Activated naive CD8-positive, alpha-beta T cell treated with anti-CD3 and anti-CD28 coated beads for 36 hours (primary cell): ENCODE data around the gene PRDX3. TPM values are rescaled to one million over a fixed set of nuclear protein-coding genes. Genes with fewer than 3 reads are reported as not detected.

Experiments used
- DNase-seq: peaks from one replicate; pipeline ENCODE4 v3.0.0; 2021
- H3K27ac Mint-ChIP-seq: one replicate; pipeline ENCODE4 v1.8.0; 2022; ENCODE audit warnings: mild to moderate bottlenecking, moderate library complexity, mixed read lengths
- H3K27me3 Mint-ChIP-seq: one replicate; pipeline ENCODE4 v1.8.0; 2022; ENCODE audit warnings: mild to moderate bottlenecking, mixed read lengths
- H3K36me3 Mint-ChIP-seq: one replicate; pipeline ENCODE4 v1.8.0; 2021; ENCODE audit warnings: mild to moderate bottlenecking, mixed read lengths
- H3K4me1 Mint-ChIP-seq: one replicate; pipeline ENCODE4 v1.8.0; 2021; ENCODE audit warnings: mixed read lengths
- H3K4me3 Mint-ChIP-seq: one replicate; pipeline ENCODE4 v1.8.0; 2022; ENCODE audit warnings: mild to moderate bottlenecking, moderate library complexity, mixed read lengths
- H3K9me3 Mint-ChIP-seq: one replicate; pipeline ENCODE4 v1.8.0; 2022; ENCODE audit warnings: mixed read lengths
- total RNA-seq, 2 experiments: library from RNA; stranded (reverse); gene quantifications; one replicate each; pipeline ENCODE4 v1.2.3, GENCODE V29; 2021

Gene PRDX3
- total RNA-seq, 2 experiments from 2014 or later, result 232 to 249 TPM

GRCh38 chr10:119132521-119133345 lies 45.9 kb downstream of the PRDX3 start:
- Mint-ChIP-seq H3K27me3 (no peaks in the 10 kb centered on the region), H3K4me1 (peaks cover 38% of the 10 kb centered on the region), H3K36me3 (peaks cover 39% of the 10 kb centered on the region), H3K4me3 (no peak overlapping the region), H3K9me3 (no peaks in the 10 kb centered on the region), H3K27ac (peak overlapping the region; percentile 89)
- no peak for DNase-seq

- Mint-ChIP-seq H3K36me3 (peaks cover 39% of the 10 kb centered on the region), H3K27ac (peak overlapping the region; percentile 89), H3K4me1 (peaks cover 38% of the 10 kb centered on the region), H3K27me3 (no peaks in the 10 kb centered on the region), H3K9me3 (no peaks in the 10 kb centered on the region), H3K4me3 (peak overlapping the region; percentile 77)
- DNase-seq, result peak; percentile 29
These were observed 46.9 kb downstream of the PRDX3 start for GRCh38 chr10:119131512-119132240.

- Mint-ChIP-seq H3K9me3 (no peaks in the 10 kb centered on the region), H3K27ac (no peak overlapping the region), H3K27me3 (no peaks in the 10 kb centered on the region), H3K36me3 (peaks cover 47% of the 10 kb centered on the region), H3K4me1 (peaks cover 33% of the 10 kb centered on the region), H3K4me3 (no peak overlapping the region)
- DNase-seq, result no peak
These were observed 48.9 kb downstream of the PRDX3 start for GRCh38 chr10:119129721-119130120.

- no peaks in the 10 kb centered on the region for H3K9me3 Mint-ChIP-seq
- H3K27me3 Mint-ChIP-seq, result no peaks in the 10 kb centered on the region
- DNase-seq, result no peak
- peaks cover 9% of the 10 kb centered on the region for H3K4me1 Mint-ChIP-seq
- H3K36me3 Mint-ChIP-seq, result peaks cover 30% of the 10 kb centered on the region
- H3K27ac Mint-ChIP-seq, result no peak overlapping the region
- no peak overlapping the region for H3K4me3 Mint-ChIP-seq
These were observed 52.7 kb downstream of the PRDX3 start for GRCh38 chr10:119125942-119126341.

- Mint-ChIP-seq H3K4me3 (no peak overlapping the region), H3K27ac (no peak overlapping the region), H3K9me3 (no peaks in the 10 kb centered on the region)
These were observed 57.7 kb downstream of the PRDX3 start for GRCh38 chr10:119120875-119121274.

GRCh38 chr10:119120413-119120867 lies 58.2 kb downstream of the PRDX3 start:
- H3K9me3 Mint-ChIP-seq, result no peaks in the 10 kb centered on the region
- peaks cover 5% of the 10 kb centered on the region for H3K4me1 Mint-ChIP-seq
- H3K27me3 Mint-ChIP-seq, result no peaks in the 10 kb centered on the region
- H3K36me3 Mint-ChIP-seq, result peaks cover 11% of the 10 kb centered on the region
- no peak overlapping the region for H3K27ac Mint-ChIP-seq
- no peak overlapping the region for H3K4me3 Mint-ChIP-seq
- DNase-seq, result no peak

More at GRCh38 chr10:119120875-119121274, 57.7 kb downstream of the PRDX3 start:
- peaks cover 5% of the 10 kb centered on the region for H3K4me1 Mint-ChIP-seq
- DNase-seq, result no peak
- peaks cover 13% of the 10 kb centered on the region for H3K36me3 Mint-ChIP-seq
- no peaks in the 10 kb centered on the region for H3K27me3 Mint-ChIP-seq

- DNase-seq, result no peak
- no peaks in the 10 kb centered on the region for H3K27me3 Mint-ChIP-seq
- no peaks in the 10 kb centered on the region for H3K9me3 Mint-ChIP-seq
- no peak overlapping the region for H3K4me3 Mint-ChIP-seq
- H3K27ac Mint-ChIP-seq, result no peak overlapping the region
- peaks cover 5% of the 10 kb centered on the region for H3K4me1 Mint-ChIP-seq
- peaks cover 11% of the 10 kb centered on the region for H3K36me3 Mint-ChIP-seq
These were observed 59.2 kb downstream of the PRDX3 start for GRCh38 chr10:119119400-119119799.

GRCh38 chr10:119118231-119118630 lies 60.4 kb downstream of the PRDX3 start:
- no peaks in the 10 kb centered on the region for H3K27me3 Mint-ChIP-seq
- H3K4me3 Mint-ChIP-seq, result no peak overlapping the region
- H3K36me3 Mint-ChIP-seq, result peaks cover 11% of the 10 kb centered on the region
- H3K4me1 Mint-ChIP-seq, result peaks cover 5% of the 10 kb centered on the region
- DNase-seq, result no peak
- no peak overlapping the region for H3K27ac Mint-ChIP-seq
- no peaks in the 10 kb centered on the region for H3K9me3 Mint-ChIP-seq

Other genes with a start within 250 kb of the PRDX3 start
- gene NANOS1, start 149.1 kb downstream of the PRDX3 start, total RNA-seq, result under 1 TPM in 1 of 2 experiments, not detected in 1; 0.16 TPM
- 100 to 1,000 TPM; 160 to 163 TPM for gene EIF3A, start 98.0 kb downstream of the PRDX3 start, total RNA-seq
- 10 to 100 TPM; 14.6 to 17.8 TPM for gene DENND10, start 74.7 kb downstream of the PRDX3 start, total RNA-seq
- gene SFXN4, start 13.1 kb downstream of the PRDX3 start, total RNA-seq, result 10 to 100 TPM; 63.4 to 63.8 TPM
- gene GRK5, start 28.8 kb upstream of the PRDX3 start, total RNA-seq, result 10 to 100 TPM; 12.8 TPM